ENCODE results near the gene RPA1. TPM values are rescaled to one million over a fixed set of nuclear protein-coding genes. Genes with fewer than 3 reads are reported as not detected.

RPA1 gene
- total and polyA plus RNA-seq, 10 of the 15 experiments (the other 5 are each of a cell fraction or from before 2014, with no cell fraction given): 35.9 to 198 (median 71.2) TPM

DNA sequence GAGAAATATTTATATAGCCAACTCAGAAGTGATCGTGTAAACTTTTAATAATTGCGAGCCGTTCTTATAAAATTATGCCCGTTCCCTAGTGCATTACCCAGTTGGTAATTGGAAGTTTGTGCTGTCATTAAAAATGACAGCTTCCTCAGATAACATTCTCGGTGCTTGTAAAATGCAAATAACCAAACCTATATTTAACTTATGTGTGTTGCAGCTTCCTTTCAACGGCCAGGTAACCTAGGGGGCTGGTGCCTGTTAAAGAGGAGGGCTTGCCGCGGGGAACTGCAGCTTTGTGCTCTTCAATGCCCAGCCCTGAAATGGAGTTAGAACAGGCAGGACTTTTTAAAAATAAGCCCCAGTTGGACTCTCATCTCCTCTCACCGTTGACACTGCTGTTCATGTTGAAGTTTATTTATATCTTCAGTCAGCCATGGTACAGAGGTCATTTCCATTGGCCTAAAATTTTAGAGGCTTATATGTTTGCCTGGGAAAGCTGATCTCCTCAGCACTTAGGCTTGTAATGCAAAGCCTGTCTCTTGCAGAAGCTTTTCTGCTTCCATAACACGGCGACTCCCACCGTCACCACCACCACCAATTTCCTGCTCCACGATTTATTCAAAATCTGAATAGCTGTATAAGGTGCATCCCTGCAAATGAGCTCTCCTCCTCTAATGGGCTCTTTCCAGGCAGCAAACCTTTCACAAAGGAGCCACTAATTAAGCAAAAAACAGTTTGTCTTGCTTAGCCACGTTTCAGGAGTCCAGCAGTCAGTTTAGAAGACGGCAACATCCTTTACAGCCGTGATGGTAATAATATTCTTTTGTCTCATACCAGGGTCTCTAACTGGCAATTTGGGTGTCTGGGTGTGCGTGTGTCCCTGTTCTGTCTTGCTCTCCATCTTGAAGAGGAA, 74.7 kb downstream of the RPA1 start:
- Histone ChIP-seq H2AFZ (ENCODE audit: control insufficient read depth, low read depth, low read length) (peak overlapping the region; percentile 67), H3K4me1 (ENCODE audit: control insufficient read depth, insufficient read depth, low read length) (peaks cover 19% of the 10 kb centered on the region), H3K27me3 (replicated peaks in 1 of 2; ENCODE audit: control insufficient read depth in 2 of 2, insufficient read depth in 2 of 2, low read length in 1 of 2) (no peaks in the 10 kb centered on the region), H4K20me1 (ENCODE audit: control insufficient read depth, insufficient read depth) (no peaks in the 10 kb centered on the region), H3K4me2 (ENCODE audit: control insufficient read depth, insufficient read depth) (peak overlapping the region; percentile 74), H3K9me3 (replicated peaks; ENCODE audit: control insufficient read depth, insufficient read depth, low read length) (no peaks in the 10 kb centered on the region), H3K36me3 (ENCODE audit: control insufficient read depth in 2 of 2, insufficient read depth in 2 of 2, low read length in 1 of 2) (peaks cover 1 to 2% of the 10 kb centered on the region in 2 experiments; a peak in 2 of 4 replicates), H3K79me2 (ENCODE audit: control insufficient read depth, insufficient read depth, low read length) (no peaks in the 10 kb centered on the region), H3K4me3 (peak overlapping the region; percentile 31; the same call in 1 of the 2 replicates), H3K27ac (ENCODE audit: control insufficient read depth, insufficient read depth) (peak overlapping the region; percentile 64), H3K9ac (ENCODE audit: control insufficient read depth, insufficient read depth, low read length) (peak overlapping the region; percentile 44; the same call in 1 of the 2 replicates)
- ChIA-PET RAD21 (ENCODE audit: unreplicated experiment) (interaction anchor here (0.6 kb wide), 1 partner anchor 1376 kb away, joined by 3 read pairs; no protein-coding TSS in a partner anchor), CTCF (interaction anchor here (1.1 to 1.2 kb wide), 2 partner anchors 14 to 236 kb away, joined by 3 read pairs; no protein-coding TSS in a partner anchor), SMC1A (ENCODE audit: uncharacterized antibody, unreplicated experiment) (interaction anchor here (0.8 to 2.0 kb wide), 3 partner anchors 10 to 142 kb away, joined by 3 to 4 read pairs (median 4); no protein-coding TSS in a partner anchor), POLR2A (interaction anchor here (0.5 to 0.6 kb wide), 2 partner anchors 310 to 317 kb away, joined by 3 read pairs; no protein-coding TSS in a partner anchor)
- intact Hi-C loops (cut with micrococcal nuclease; ENCODE audit: unreplicated experiment) (no loop called here), in situ Hi-C loops (cut with MboI) (loop anchor here (25.0 kb wide), 1 partner anchor 108 kb away; no protein-coding TSS in a partner anchor)
- ATAC-seq (peak; percentile 52), FAIRE-seq (no peak), DNase-seq (ENCODE audit: low read depth, low spot score) (peak; percentile 7)
- TF ChIP-seq, protein P1, sequence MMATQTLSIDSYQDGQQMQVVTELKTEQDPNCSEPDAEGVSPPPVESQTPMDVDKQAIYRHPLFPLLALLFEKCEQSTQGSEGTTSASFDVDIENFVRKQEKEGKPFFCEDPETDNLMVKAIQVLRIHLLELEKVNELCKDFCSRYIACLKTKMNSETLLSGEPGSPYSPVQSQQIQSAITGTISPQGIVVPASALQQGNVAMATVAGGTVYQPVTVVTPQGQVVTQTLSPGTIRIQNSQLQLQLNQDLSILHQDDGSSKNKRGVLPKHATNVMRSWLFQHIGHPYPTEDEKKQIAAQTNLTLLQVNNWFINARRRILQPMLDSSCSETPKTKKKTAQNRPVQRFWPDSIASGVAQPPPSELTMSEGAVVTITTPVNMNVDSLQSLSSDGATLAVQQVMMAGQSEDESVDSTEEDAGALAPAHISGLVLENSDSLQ (IDR thresholded peaks at IDR 0.05): peak; percentile 78
- TF ChIP-seq MEF2A (IDR thresholded peaks at IDR 0.05; ENCODE audit: insufficient read depth, low read depth, low read length): 0 out of 2 replicates have a peak, but pooled peaks have one; percentile 44
- TF ChIP-seq CREB1 (IDR thresholded peaks at IDR 0.05; ENCODE audit: low read depth): 0 out of 2 replicates have a peak, but pooled peaks have one; percentile 21
- TF ChIP-seq, protein P2, sequence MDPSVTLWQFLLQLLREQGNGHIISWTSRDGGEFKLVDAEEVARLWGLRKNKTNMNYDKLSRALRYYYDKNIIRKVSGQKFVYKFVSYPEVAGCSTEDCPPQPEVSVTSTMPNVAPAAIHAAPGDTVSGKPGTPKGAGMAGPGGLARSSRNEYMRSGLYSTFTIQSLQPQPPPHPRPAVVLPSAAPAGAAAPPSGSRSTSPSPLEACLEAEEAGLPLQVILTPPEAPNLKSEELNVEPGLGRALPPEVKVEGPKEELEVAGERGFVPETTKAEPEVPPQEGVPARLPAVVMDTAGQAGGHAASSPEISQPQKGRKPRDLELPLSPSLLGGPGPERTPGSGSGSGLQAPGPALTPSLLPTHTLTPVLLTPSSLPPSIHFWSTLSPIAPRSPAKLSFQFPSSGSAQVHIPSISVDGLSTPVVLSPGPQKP (IDR thresholded peaks at IDR 0.05; ENCODE audit: low read depth, low read length): no peak
- BruUV-seq (replicated peaks): no TSS peak
- WGBS (ENCODE audit: insufficient coverage, insufficient replicate concordance, low lambda C conversion rate, missing lambda C conversion rate): 24% methylated on average over 17 of the region's 17 CpGs
